HG03139 (cell line): Measurements from ENCODE around the gene NCOA4.
"Not testable (repeated sequence)": the region's sequence is repeated elsewhere in the genome, so short reads cannot be mapped to it uniquely, and the experiment has no call there.

Experiments used
- ATAC-seq: cut with Tn5 transposase; IDR thresholded peaks from one replicate; pipeline ENCODE4 v1.9.1; 2021; ENCODE audit not compliant: unreplicated experiment

The NCOA4 gene

GRCh38 chr10:46030091-46030937, at the start of gene NCOA4:
Gene NCOA4 (minus strand): TSS chr10:46030623. CDS start chr10:46016680, 13,943 bp downstream.
- ATAC-seq = peak; percentile 95

GRCh38 chr10:46079831-46080585, 49.6 kb upstream of the NCOA4 start:
- ATAC-seq = no peak

GRCh38 chr10:46077731-46078413, 47.4 kb upstream of the NCOA4 start:
- no peak for ATAC-seq

- no peak for ATAC-seq
Observed at GRCh38 chr10:46077141-46077554, 46.7 kb upstream of the NCOA4 start.

DNA sequence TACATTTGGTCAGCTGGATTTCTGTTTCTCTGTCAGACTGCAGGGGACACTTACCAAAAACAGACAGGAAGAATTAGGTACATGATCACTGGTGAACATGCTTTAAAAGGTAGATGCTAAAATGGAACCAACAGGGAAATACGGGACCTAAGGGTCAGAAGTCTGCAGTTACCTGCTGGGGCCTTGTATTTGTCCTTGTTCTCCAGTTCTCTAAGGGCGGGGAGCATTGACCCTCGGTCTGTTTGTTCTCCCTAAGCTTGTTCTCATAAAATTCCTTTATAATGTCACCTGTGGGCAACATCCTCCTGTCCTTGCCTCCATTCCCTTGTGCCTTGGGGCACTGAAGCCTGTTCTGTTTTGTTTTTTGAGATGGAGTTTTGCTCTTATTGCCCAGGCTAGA, 45.4 kb upstream of the NCOA4 start:
- ATAC-seq = no peak

DNA sequence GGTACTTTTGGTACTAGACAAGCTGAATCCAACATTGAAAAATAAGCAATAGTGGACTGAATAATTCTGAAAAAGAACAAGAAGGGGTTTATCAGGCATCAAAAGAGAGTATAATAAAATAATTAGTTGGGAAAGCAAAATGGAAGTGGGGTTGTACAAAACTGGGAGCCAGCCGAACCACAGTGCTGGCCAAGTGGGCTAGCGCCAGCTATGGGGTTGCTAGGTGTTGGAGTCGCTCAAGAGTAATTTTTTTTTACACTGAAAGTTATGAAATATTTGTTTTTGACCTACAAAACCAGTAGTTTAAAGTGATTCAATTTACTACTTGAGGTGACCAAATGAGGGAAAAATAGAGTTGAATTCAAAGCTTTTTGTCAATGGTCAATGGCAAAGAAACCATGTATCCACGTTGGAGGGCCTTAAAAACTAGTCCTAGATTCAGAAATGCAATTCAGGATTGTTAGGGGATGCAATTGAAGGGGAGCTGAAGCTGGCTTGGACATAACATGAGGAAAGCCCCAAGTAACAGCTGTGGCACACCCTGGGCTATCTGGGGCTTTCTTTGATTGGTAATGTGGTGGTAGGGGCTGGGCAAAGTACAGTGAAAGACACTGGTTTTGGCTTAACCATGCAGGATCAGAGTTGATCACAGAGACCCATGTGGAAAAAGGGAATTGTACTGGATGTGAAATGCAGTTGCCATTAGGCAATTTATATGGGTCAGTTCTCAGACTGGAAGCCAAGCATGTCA, 43.9 kb upstream of the NCOA4 start:
- ATAC-seq = no peak

DNA sequence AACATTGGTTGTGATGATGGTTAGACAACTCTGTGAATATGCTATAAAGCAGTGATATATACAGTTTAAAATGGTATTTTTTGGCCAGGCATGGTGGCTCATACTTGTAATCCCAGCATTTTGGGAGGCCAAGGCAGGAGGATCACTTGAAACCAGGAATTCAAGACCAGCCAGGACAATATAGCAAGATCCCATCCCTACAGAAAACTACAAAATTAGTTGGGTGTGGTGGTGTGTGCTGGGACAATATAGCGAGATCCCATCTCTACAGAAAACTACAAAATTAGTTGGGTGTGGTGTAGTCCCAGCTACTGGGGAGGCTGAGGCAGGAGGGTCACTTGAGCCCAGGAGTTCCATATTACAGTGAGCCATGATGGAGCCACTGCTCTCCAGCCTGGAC, 43.1 kb upstream of the NCOA4 start:
- no peak for ATAC-seq

- no peak for ATAC-seq
Observed at GRCh38 chr10:46070749-46071148, 40.3 kb upstream of the NCOA4 start.

- ATAC-seq = no peak
Observed at GRCh38 chr10:46069771-46070463, 39.5 kb upstream of the NCOA4 start.

- no peak for ATAC-seq
Observed at GRCh38 chr10:46068905-46069304, 38.5 kb upstream of the NCOA4 start.

DNA sequence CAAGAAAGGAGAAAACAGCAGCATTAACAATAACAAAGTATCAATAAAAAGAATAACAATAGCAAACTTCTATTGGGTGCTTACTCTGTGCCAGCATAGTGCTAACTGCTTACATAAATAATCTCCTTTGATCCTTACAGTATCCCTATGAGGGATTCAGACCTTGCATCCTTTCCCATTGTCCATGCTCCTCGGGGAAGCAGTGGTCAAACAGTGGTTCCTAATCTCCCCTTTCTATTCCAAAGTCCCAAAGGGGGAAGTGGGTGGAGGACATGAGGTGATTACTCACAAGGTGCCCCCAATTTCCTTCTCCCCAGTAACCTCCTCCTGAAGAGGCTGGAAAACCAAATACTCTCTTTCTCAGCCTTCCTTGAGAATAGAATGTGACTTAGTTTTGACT, 37.7 kb upstream of the NCOA4 start:
- ATAC-seq = no peak

DNA sequence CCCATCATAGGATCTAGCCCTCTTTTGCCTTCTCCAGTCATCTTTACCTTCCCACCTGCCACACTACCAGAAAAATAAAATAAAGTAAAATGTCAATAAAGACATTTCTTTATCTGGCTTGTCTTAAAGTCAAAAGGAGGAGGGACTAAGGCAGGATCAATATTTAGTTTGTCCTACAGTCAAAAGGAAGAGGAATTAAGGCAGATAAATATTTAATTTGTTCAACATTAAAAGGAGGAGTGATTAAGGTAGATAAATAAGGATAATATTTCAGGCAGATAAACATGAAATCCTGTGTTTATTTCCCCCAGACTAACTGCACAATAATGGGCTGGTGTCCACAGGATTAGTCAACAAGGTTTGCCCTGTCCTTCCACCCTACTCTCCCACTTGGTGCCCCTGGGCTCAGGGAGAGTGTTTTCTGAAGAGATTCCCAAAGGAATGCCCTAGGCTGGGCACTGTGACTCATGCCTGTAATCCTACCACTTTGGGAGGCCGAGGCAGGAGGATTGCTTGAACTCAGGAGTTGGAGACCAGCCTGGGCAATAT, 33.9 kb upstream of the NCOA4 start:
- ATAC-seq = no peak

GRCh38 chr10:46062723-46063428, 32.5 kb upstream of the NCOA4 start:
- ATAC-seq = no peak

- no peak for ATAC-seq
Observed at GRCh38 chr10:46060706-46061105, 30.3 kb upstream of the NCOA4 start.

DNA sequence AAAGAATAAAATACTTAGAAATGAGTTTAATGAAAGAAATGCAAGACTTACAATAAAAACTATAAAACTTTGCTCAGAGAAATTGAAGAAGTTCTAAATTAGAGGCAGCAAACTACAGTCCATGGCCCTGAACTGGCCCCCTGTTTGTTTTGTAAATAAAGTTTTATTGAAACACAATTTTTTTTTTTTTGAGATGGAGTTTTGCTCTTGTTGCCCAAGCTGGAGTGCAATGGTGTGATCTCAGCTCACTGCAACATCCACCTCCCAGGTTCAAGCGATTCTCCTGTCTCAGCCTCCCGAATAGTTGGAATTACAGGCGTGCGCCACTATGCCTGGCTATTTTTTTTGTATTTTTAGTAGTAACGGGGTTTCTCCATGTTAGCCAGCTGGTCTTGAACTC, 27.5 kb upstream of the NCOA4 start:
- ATAC-seq = not testable (repeated sequence)

- ATAC-seq = no peak
Observed at GRCh38 chr10:46057038-46057437, 26.6 kb upstream of the NCOA4 start.

- ATAC-seq = no peak
Observed at GRCh38 chr10:46055771-46056170, 25.3 kb upstream of the NCOA4 start.

GRCh38 chr10:46053534-46054434, 23.4 kb upstream of the NCOA4 start:
- ATAC-seq = no peak
